Suppressor macrophage (primary cell): ENCODE results near the gene RAB17.

ENCODE experiments used
- DNase-seq, 4 experiments: peaks; one replicate each; pipeline ENCODE4 v3.0.0-alpha.2; 2020 to 2022

Gene RAB17

DNA sequence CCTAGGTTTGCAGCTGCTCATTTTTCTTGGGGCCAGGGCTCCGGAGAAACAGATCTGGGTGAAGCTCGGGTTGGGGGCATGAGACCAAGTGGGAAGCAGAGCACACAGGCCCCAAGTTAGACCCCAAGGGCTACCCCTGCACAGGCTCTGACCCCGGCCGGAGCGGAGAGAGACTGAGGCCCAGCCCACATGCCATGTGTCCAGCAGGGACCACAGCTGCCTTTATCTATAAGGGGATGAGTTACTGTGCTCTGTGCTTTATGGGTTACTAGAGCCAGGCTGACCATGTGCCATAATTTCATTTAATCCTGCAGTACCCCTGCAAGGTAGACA, 54.5 kb downstream of the RAB17 start:
- no peak for DNase-seq

DNA sequence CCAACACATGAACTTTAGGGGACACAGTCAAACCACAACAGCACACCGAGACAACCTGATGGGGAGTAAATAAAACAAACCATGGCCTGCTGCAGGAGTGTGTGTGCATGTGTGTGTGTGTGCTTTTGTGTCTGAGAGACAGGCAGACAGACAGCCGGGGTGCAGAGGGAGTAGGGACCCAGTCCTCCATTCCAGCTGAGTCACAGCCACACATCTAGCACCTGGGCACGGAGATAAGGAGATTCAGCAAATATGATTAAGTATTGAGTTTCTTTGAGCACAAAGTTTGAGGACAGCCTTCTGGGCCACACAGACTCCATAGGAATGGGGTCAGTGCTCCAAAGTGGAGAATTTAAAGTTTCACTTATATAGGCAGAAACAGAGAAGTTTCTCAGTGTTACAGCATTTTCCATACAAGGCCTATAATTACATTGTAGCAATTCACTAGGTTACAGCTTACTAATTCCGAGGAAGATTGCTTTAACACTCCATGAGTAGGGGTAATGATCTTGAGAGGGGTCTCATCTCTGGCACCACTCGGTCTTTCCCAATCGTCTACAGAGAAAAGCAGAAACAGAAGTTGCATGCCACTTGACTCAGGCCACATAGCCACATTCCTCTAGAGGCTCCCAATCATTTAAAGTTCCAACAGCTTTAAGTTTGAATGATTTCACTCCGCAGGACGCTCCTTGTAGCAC, 55.0 kb downstream of the RAB17 start:
- DNase-seq: peak in 1 of 4 experiments; percentile 18

DNA sequence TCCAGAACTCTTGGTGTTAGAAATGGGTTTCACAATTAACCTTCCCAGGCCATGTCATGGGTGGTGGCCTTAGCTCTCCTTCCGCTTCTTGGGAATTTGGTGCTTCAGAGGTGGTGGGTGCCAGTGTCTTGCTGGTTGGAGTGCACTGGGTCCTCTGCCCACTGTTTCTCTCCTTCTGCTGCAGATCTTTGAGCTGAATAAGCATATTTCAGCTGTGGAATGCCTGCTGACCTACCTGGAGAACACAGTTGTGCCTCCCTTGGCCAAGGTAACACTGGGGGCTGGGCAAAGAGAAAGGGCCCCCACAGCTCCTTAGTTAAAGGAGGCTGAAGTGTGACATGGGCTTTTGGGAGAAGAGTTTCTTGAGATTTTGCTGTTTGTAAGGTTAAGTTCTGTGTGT, 56.2 kb downstream of the RAB17 start:
- DNase-seq: no peak

DNA sequence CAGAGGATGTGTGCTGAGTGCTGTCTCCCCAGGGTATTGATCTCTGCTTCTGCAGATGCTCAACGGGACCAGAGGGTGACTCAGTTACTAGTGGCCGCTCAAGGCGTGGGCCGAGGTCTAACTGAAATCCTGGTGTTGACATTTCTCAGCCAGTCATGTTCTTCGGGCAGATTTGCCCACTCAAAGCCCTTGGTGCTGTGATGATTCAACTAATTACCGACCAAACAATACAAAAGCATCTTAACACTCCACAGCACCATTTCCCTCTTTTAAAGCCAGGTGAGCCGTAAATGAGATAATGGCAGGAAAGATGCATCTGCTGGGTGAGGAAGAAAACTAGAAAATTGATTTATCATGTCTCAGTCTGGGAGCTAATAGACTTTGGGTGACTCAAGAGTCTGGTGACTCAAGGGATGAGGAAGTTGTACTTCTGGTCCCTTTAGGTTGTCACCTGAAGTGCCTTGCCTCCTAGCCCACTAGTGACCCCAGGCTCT, 56.8 kb downstream of the RAB17 start:
- peak; percentile 3 to 56 (median 28) for DNase-seq

DNA sequence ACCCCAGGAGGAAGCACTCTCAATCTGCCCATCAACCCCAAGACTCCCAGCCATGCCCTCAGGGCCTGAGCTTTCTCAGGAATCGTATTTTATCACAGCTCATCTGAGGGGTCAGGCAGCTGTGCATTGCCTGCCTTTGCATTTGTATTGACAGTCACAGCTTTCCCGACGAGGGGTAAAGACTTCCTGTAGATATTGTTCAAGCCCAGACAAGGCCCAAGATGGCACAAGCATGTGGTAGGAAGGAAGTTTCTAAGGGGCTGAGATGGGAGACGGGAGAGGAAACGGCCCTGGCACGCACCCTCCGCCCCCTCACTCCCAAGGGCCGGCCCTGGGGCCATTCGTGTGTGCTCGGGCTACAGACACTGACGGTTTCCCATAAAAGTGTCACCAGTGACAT, 58.4 kb downstream of the RAB17 start:
- no peak for DNase-seq

- peak; percentile 24 to 65 (median 37) for DNase-seq
These were observed 59.8 kb downstream of the RAB17 start for GRCh38 chr2:237530472-237531433.

DNA sequence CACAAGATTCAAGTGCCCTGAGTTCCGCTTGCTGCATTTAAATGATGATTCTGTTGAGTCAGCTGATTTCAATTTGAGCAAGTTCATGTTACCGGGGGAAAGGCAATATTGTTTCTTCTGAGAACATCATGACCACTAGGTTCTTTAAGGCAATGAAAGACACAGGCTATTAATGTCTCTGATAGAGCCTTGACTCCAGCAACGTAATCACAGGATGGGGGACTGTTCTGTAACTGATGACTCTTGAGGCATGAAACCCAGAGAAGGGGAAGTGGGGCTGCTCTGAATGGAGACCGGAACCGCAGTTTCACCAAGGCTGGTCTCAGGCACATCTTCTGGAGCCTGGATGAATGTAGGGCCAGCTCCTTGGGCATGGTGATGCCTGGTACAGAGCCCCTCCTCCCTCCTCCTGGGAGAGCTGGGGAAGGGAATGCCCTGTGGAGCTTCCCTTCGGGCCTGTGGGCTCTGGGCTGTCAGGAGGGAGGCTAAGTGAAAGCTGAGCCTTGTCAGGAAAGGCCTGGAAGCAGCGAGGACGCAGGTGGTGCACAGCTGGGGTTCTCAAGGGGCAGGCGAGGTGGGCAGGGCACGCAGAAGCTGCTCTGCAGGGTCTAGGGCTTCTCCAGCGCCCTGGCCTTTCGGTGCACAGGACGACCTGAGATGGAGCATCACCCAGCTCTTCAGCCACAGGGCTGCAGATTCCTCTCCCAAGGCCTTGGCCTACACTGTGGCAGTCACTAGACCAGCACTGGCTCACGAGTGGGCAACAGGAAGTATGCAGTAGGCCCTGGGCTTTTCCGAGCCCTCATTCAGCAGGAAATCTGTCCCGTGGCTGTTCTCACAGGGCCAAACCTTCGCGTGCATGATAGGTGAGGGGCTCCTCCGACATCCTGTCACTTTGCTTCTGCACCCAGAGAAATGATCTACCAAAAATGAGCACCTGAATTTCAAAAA, 60.8 kb downstream of the RAB17 start:
- peak; percentile 55 to 81 (median 70) for DNase-seq

DNA sequence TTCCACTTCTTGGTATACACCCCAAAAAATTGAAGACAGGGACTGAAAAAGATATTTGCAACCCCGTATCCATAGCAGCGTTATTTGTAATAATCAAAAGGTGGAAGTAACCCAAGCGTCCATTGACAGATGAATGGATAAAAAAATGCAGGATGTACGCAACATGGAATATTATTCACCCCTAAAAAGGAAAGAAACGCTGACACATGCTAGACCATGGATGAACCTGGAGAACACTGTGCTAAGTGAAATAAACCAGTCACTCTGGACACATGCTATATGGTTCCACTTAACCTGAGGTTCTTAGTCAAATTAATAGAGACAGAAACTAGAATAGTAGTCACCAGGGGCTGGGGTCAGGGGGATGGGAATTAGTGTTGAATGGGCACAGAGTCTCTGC, 62.8 kb downstream of the RAB17 start:
- no peak for DNase-seq

- no peak for DNase-seq
These were observed 63.3 kb downstream of the RAB17 start for GRCh38 chr2:237527233-237527632.

DNA sequence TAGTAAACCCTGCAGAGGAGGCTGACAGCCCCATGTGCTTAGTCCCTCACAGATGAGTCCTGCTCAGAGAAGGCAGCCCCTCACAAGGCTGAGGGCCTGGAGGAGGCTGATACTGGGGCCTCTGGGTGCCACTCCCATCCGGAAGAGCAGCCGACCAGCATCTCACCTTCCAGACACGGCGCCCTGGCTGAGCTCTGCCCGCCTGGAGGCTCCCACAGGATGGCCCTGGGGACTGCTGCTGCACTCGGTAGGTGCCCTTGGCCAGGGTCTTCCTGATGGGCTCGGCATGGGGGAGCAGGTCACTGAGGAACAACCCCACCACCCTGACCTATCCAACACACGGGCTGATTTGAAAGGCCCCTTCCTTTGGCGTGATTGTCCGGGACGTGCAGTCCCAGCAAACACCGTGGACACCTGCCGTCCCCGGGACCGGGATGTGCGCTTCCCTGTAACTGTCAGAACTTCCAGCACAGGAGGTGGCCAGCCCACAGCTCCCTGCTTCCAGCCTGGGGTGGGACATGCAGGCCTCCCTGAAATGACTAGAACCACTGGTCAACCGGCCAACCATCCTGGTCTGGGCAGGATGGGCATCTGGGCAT, 64.9 kb downstream of the RAB17 start:
- no peak for DNase-seq

GRCh38 chr2:237524631-237525030, 65.9 kb downstream of the RAB17 start:
- DNase-seq: no peak
